HepG2 (cell line): ENCODE data around the gene MBD5. TPM values are rescaled to one million over a fixed set of nuclear protein-coding genes. Genes with fewer than 3 reads are reported as not detected.

Experiments used
- ATAC-seq: fragments of 200-7000 bp; cut with Tn5 transposase; 3 replicates; pipeline ENCODE4 v1.9.1; 2020; ENCODE audit warnings: mild to moderate bottlenecking, moderate library complexity
- BruUV-seq: library from RNA; stranded (reverse); fragments of 400-500 nt; replicated peaks from 2 replicates; lab custom pipeline; 2021; lab: Mats Ljungman, UMichigan
- CTCF ChIA-PET: fragments of 300-600 bp; formaldehyde crosslinking; extraction: SDS; loops from one replicate; lab custom pipeline; 2021; ENCODE audit warnings: low total read pairs, inconsistent platforms, low intra/inter-chr PET ratio; lab: Yijun Ruan, JAX
- POLR2A ChIA-PET: fragments of 350-600 bp; sonication (Branson Sonifier 250); formaldehyde crosslinking; loops from one replicate; lab custom pipeline; 2020; ENCODE audit warnings: antibody characterized with exemption, inconsistent platforms; lab: Yijun Ruan, JAX
- DNase-seq: peaks from one replicate; pipeline ENCODE4 v3.0.0-alpha.2; 2015; ENCODE audit warnings: low spot score
- FAIRE-seq: peaks from 3 replicates; lab custom pipeline; 2011; peaks lifted over from hg19 to GRCh38; lab: Jason Lieb, UNC
- H2AFZ ChIP-seq: one replicate; pipeline ENCODE4 v1.6.1; 2011; ENCODE audit warnings: low read length, inconsistent platforms
- H3K27ac ChIP-seq: fragments of 300-600 bp; 3 replicates; pipeline ENCODE4 v1.8.0; 2011; ENCODE audit warnings: mixed run types, mild to moderate bottlenecking, mixed read lengths, low read length, inconsistent platforms; ENCODE audit not compliant: insufficient read depth; ENCODE audit errors: extremely low read length
- H3K27me3 ChIP-seq, 2 experiments: fragments of 200-600 bp in 1 of 2; 2 replicates in 1 of 2; 3 replicates in 1 of 2; pipeline versions ENCODE4 v1.6.0 to v1.8.0; 2011; ENCODE audit warnings: low read length in 2 of 2, mild to moderate bottlenecking in 2 of 2, moderate library complexity in 2 of 2, inconsistent platforms in 1 of 2; ENCODE audit not compliant: insufficient read depth in 2 of 2, control insufficient read depth in 1 of 2
- H3K36me3 ChIP-seq, 2 experiments: fragments of 200-600 bp in 1 of 2; replicated peaks in 1 of 2; 2 replicates in 1 of 2; 3 replicates in 1 of 2; pipeline versions ENCODE4 v1.5.1 to v1.8.0; 2011; ENCODE audit warnings: low read length in 2 of 2, inconsistent platforms in 1 of 2; ENCODE audit not compliant: insufficient read depth in 2 of 2, control insufficient read depth in 1 of 2
- H3K4me1 ChIP-seq: 2 replicates; pipeline ENCODE4 v1.5.1; 2012; ENCODE audit warnings: low read length, inconsistent platforms; ENCODE audit not compliant: insufficient read depth
- H3K4me2 ChIP-seq: 2 replicates; pipeline ENCODE4 v1.6.0; 2011; ENCODE audit warnings: low read depth, low read length, inconsistent platforms
- H3K4me3 ChIP-seq, 3 experiments: fragments of 200-600 bp in 1 of 3; sonication (generic), shearing (Covaris generic) in 1 of 3; replicated peaks in 1 of 3; 2 replicates each; pipeline ENCODE4 v1.5.1; 2011 to 2016; ENCODE audit warnings: low read length in 3 of 3, inconsistent platforms in 2 of 3, low read depth in 2 of 3, mild to moderate bottlenecking in 2 of 3, control low read depth in 1 of 3, mixed read lengths in 1 of 3; ENCODE audit not compliant: insufficient read depth in 1 of 3
- H3K79me2 ChIP-seq: one replicate; pipeline ENCODE4 v1.6.1; 2011; ENCODE audit warnings: low read length, inconsistent platforms; ENCODE audit not compliant: insufficient read depth
- H3K9ac ChIP-seq: 2 replicates; pipeline ENCODE4 v1.6.0; 2011; ENCODE audit warnings: mild to moderate bottlenecking, low read depth, low read length, inconsistent platforms; ENCODE audit not compliant: insufficient read depth
- H3K9me3 ChIP-seq: 2 replicates; pipeline ENCODE4 v1.5.1; 2012; ENCODE audit warnings: mild to moderate bottlenecking, low read length
- H4K20me1 ChIP-seq: 2 replicates; pipeline ENCODE4 v1.6.0; 2011; ENCODE audit warnings: inconsistent platforms, mild to moderate bottlenecking, low read length, moderate library complexity; ENCODE audit not compliant: insufficient read depth
- HNF4G ChIP-seq, 2 experiments: sonication (generic) in 1 of 2; formaldehyde crosslinking in 1 of 2; IDR thresholded peaks; 2 replicates each; pipeline versions ENCODE4 v1.4.0 to v1.6.1; 2011 to 2020; ENCODE audit warnings: borderline replicate concordance in 2 of 2, low read depth in 2 of 2, mild to moderate bottlenecking in 2 of 2, low read length in 1 of 2, missing genetic modification reagents in 1 of 2, moderate library complexity in 1 of 2
- JUN ChIP-seq: sonication (generic); formaldehyde crosslinking; IDR thresholded peaks from 2 replicates; pipeline ENCODE4 v1.4.0; 2020; ENCODE audit warnings: mild to moderate bottlenecking, missing genetic modification reagents
- SCMH1 ChIP-seq: sonication (generic); formaldehyde crosslinking; IDR thresholded peaks from 2 replicates; pipeline ENCODE4 v1.9.0; 2021; ENCODE audit warnings: missing genetic modification reagents, mild to moderate bottlenecking, borderline replicate concordance
- SRSF1 ChIP-seq: fragments of 200-400 bp; formaldehyde crosslinking; optimal IDR thresholded peaks from 2 replicates; pipeline ENCODE3; 2017; ENCODE audit warnings: mild to moderate bottlenecking, low read depth, low read length, moderate library complexity
- ZNF441 ChIP-seq: sonication (generic); formaldehyde crosslinking; IDR thresholded peaks from 2 replicates; pipeline ENCODE4 v1.7.0; 2021; ENCODE audit warnings: missing genetic modification reagents, borderline replicate concordance
- WGBS: methylation state at CpG from one replicate; pipeline ENCODE4 v1.1.6; 2017; ENCODE audit warnings: low lambda C conversion rate; 5-methylcytosine and 5-hydroxymethylcytosine counted together
- in situ Hi-C: cut with HindIII; loops from 2 replicates; pipeline ENCODE4 v1.10.0; 2017; ENCODE audit warnings: low pct_unique_long_range_greater_than_20kb; ENCODE audit not compliant: extremely low pct_ligation_motif_present
- intact Hi-C: fragments of 100-400 bp; cut with micrococcal nuclease; formaldehyde crosslinking; loops from one replicate; pipeline ENCODE4 v1.10.0; 2022; ENCODE audit not compliant: unreplicated experiment
- polyA plus RNA-seq, 8 experiments: library from polyadenylated mRNA; depleted of rRNA in 3 of 8; stranded (reverse) in 7 of 8; unstranded in 1 of 8; fragments of >200 nt; fragmentation: Illumina TruSeq in 4 of 8; extraction: Trizol in 4 of 8; gene quantifications; 2 replicates each; pipeline versions ENCODE4 v1.2.1 to v1.2.3, GENCODE V29; 2011 to 2016; ENCODE audit warnings: low read depth in 4 of 8, missing spikeins in 1 of 8, mixed read lengths in 1 of 8; ENCODE audit not compliant: insufficient read depth in 1 of 8
- total RNA-seq, 5 experiments: library from RNA; depleted of rRNA; stranded (reverse); fragments of >200 nt; fragmentation: Illumina TruSeq; extraction: Trizol; gene quantifications; 2 replicates each; pipeline ENCODE4 v1.2.3, GENCODE V29; 2016; ENCODE audit warnings: low read depth in 1 of 5
- TF ChIP-seq, protein P1 (sequence below): sonication (generic); formaldehyde crosslinking; IDR thresholded peaks from 2 replicates; pipeline ENCODE4 v1.4.0; 2020; ENCODE audit warnings: low read depth, mild to moderate bottlenecking, missing genetic modification reagents

The MBD5 gene
- total and polyA plus RNA-seq, 2 of the 13 experiments (the other 11 are each of a cell fraction or from before 2014, with no cell fraction given), result 13.5 to 26.4 TPM

GRCh38 chr2:148124271-148124670, 103.4 kb downstream of the MBD5 start (continued):
- TF ChIP-seq SRSF1 (no peak), HNF4G (IDR thresholded peaks at IDR 0.05; ENCODE audit: borderline replicate concordance, low read depth, low read length) (no peak), HNF4G (CRISPR knock-in tag; IDR thresholded peaks at IDR 0.05; ENCODE audit: borderline replicate concordance, low read depth) (no peak)
- TF ChIP-seq, protein P1, sequence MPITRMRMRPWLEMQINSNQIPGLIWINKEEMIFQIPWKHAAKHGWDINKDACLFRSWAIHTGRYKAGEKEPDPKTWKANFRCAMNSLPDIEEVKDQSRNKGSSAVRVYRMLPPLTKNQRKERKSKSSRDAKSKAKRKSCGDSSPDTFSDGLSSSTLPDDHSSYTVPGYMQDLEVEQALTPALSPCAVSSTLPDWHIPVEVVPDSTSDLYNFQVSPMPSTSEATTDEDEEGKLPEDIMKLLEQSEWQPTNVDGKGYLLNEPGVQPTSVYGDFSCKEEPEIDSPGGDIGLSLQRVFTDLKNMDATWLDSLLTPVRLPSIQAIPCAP, result no peak

DNA sequence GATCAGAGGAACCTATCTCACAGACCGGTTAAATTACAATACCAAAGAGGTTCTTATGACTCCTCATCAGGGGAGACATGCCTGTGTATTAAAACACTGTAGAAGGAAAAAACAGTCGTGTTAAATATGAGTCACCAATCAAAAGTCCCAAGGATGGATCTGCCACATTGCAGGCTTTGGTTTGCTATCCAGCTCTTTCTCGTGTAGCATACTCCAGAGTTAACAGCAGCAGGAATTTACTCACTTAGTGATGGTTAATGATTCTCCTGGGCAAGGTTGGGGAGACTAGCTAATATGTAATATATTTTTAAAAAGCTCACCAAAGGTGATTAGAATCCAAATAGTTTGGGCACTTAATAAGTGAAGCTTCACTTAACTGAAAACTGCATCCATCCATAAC, 109.7 kb downstream of the MBD5 start:
- CTCF ChIA-PET, result no interaction called here
- peaks cover 13% of the 10 kb centered on the region for H3K4me1 ChIP-seq
- no peaks in the 10 kb centered on the region for H3K36me3 ChIP-seq
- no peak overlapping the region for H2AFZ ChIP-seq
- in situ Hi-C loops (no loop called here), intact Hi-C loops (no loop called here)
- no peak overlapping the region for H3K9ac ChIP-seq
- no peak overlapping the region for H3K27ac ChIP-seq
- FAIRE-seq (no peak), DNase-seq (peak; percentile 34), ATAC-seq (peak; percentile 95)
- H3K9me3 ChIP-seq, result no peaks in the 10 kb centered on the region
- H3K4me2 ChIP-seq, result no peak overlapping the region
- H3K4me3 ChIP-seq, result no peak overlapping the region
- TF ChIP-seq JUN (no peak), SCMH1 (no peak), ZNF441 (CRISPR knock-in tag) (no peak)
- WGBS, result 37% methylated on average over 3 of the region's 3 CpGs
- H3K79me2 ChIP-seq, result no peaks in the 10 kb centered on the region
- POLR2A ChIA-PET, result interaction anchor here (1.0 kb wide), 1 partner anchor 110 kb away, joined by 3 read pairs; the partner anchor contains the start of genes MBD5 and ORC4
- no peaks in the 10 kb centered on the region for H3K27me3 ChIP-seq
- no peaks in the 10 kb centered on the region for H4K20me1 ChIP-seq
- no TSS peak for BruUV-seq
